Cardiac septum (tissue), 1 donor: ENCODE results near the gene ACSF2. TPM values are rescaled to one million over a fixed set of nuclear protein-coding genes. Genes with fewer than 3 reads are reported as not detected.

Experiments
- DNase-seq: peaks from one replicate; pipeline ENCODE4 v3.0.0-alpha.2; 2020; ENCODE audit warnings: low spot score
- intact Hi-C: fragments of 100-400 bp; cut with DNase I; formaldehyde crosslinking; loops from one replicate; pipeline ENCODE4 v1.14.0; 2022
- total RNA-seq: library from RNA; stranded (reverse); fragmentation: NEBNext Ultra II Directional; extraction: Animal tissue kit (Norgen Biotek cat#: 25700); gene quantifications from one replicate; pipeline ENCODE4 v1.2.1, GENCODE V29; 2021
- donor health status: DM: no; HTN: no; CAD: no.

ACSF2 gene
- total RNA-seq, 1 donor from 2014 or later = 9.6 TPM

DNA sequence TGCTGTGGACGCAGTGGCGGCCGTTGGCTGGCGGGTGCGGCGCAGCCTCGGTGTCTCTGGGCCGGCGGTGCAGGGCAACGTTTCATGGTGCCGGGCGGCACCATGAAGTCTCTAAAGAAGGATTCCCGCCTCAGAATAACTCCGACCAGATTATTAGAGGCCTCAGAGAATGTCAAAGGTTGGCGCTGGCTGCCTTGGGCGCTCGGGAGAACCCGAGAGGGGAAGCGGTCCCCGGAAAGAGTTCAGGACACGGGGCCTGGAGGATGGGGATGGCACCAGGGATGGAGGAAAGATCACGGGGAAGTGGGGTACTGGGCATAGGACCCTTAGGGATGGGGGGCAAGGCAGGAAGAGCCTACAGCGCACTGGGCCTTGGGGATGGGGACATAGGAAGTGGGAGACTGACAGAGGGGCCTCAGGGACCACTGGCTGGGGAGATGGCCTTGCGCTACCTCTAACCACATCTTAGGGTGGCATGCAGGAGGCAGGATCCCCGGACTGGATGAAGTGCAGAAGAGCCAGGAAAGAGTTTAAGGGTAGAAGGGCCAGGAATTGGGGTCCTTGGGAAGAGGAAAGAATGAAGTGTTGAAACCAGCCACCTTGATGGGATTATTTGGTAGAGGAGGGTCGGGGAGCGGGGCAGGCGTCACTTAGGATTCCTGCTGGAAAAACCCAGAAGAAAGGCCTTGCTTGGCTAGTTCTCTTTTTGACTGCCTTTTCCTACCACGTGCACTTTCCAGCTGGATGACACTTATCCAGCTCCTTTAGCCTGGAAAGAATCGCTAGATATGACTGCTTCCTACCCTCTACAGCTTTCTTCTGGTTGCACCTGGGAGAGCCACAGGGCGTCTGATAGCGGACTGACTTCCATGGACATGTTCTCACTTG is 82.8 kb downstream of the ACSF2 start:
- DNase-seq = no peak
- intact Hi-C loops = loop anchor here (5.0 kb wide), 1 partner anchor 33 kb away; no protein-coding TSS in a partner anchor

DNA sequence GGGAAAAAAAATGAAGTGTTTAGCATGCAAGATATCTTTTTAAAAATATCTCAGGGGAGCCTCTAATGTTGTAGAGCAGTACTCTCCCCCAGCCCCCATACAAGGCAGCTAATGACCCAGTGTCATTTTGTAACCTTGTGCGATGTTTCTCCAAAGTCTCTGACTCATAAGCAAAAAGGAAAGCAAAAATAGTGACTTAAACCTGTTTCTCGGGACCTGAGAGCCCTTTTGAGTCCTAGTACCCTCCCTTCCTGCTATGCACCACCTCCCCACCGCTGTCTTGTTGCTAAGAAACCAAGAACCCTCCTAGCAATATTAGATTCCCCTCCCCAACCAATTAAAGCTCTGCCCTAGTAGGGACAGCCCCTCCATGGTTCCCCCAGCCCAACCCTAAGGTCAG is 85.0 kb downstream of the ACSF2 start:
- DNase-seq = no peak
- intact Hi-C loops = no loop called here

DNA sequence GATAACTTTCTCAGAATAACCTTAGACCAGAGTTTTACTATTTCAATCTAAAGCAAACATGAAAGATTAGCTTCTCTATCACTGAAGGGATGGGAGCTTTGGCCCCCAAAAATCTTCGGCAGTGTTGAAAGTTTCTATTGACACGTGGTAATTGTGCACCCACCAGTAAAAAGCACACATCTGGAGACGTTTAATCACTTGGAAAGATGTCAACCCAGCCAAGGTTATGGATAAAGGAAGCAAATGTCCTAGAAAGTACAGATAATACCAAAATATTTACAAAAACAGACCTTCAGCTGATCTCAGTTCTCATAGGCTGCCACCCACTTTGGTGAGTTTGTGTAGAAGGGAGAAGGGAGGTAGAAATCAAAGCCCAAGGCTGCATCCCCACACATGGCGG is 87.5 kb downstream of the ACSF2 start:
- no peak for DNase-seq
- intact Hi-C loops = no loop called here

DNA sequence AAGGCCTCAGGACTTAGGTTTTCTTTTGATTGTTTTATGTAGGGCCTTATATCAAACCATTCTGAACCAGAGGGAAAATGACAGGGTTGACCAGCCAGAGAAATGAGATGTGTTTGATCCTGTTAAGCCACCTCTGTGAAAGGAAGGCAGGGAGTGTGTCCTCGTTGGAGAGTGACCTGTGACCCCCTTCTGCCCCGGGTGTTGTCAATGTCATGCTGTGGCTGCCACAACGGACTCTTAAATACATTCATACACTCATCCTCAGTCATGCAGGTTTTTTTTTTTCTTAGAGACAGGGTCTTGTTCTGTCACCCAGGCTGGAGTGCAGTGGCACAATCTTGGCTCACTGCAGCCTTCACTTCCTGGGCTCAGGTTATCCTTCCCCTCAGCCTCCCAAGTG is 88.4 kb downstream of the ACSF2 start:
- DNase-seq = no peak
- intact Hi-C loops = no loop called here

DNA sequence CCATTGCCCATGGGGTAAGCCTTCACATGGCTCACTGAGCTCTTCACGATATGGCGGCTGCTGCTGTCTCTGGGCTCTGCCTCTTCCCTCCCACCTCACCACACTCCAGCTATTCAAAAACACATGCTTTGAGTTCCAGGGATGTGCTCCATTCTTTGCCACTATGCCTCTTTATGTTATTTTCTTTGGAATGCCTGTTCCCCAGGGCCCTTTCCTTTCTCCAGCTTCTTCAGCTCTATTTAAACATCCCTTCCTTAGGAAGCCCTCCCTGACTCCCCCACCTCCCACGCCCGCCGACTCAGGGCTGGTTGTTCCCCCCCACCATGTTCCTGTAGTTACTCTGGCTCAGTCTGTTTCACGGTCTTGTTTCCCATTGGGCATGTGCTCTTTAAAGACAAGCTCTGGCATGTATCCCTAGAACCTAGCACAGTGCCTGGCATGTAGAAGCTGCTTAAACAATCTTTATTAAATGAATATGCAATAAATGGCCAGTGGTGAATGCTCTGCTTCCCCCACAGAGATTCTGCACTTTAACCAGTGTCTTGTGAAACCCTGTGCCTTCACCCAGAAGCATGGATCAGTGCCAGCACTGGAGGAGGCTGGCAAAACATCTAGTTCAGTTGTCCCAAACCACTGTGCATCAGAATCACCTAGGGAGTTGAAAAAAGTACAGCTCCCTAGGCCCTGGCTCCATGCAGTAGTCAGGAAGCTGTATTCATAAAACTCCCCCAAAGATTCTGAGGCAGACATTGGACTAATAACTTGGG is 89.1 kb downstream of the ACSF2 start:
- intact Hi-C loops = no loop called here
- DNase-seq = no peak

DNA sequence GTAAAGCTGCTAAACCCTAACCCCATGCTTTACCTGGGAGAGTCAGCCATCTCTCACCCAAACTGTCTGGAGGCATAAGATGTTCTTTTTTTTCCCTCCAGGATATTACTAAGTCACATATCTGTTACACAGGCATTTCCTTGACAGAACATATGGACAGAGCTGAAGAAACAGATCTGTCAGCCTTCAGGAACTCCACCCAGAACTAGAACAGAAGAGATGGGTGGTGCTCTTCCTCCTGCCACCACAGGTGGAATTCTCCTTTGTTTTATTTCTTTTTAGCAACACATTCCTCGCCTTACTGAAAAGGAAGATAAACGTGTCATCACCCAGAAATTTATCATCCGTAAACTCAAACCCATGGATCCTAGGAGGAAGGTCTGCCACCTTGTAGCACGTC is 91.0 kb downstream of the ACSF2 start:
- intact Hi-C loops = no loop called here

DNA sequence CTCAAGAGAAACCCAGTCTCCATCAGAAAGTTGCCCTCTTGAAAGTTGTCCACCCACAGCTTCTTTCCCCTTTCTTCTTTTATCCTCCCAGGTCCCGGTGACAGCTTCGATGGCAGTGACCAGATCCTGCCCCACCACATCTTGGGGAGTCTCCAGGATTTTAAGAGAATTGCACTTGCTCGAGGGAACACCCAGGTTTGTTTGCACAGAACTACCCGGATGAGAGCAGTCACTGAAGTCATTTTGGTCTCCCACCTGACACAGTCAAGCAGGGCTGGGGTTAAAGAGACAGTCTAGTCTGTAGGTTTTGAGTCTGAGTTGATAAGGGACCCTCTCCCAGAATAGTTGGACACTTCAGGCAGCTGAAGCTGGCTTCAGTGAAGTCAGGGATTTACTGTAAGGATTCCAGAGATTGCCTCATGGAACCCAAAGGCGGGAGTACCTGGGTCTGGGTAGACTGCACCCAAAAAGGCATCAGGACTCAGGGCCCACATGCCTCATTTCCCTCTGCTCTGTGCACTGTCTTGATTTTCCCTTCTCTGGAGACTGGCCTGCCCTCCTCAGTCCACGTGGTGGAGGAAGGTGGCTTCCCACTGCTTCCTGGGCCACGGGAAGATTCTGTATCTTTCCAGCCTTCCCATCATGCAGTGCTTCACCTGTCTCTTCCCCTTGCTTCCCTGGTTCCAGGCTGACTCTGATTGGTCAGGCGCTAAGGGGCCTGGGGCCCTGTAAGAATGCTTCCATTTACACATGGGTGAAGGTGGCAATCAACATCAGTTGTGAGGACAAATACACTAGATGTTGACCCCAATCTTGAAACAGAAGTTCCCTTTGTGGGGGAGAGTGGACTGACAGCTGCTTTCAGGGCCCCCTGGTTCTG is 91.7 kb downstream of the ACSF2 start:
- DNase-seq = no peak
- intact Hi-C loops = no loop called here

More for the DNA sequence above, 91.0 kb downstream of the ACSF2 start:
- no peak for DNase-seq

DNA sequence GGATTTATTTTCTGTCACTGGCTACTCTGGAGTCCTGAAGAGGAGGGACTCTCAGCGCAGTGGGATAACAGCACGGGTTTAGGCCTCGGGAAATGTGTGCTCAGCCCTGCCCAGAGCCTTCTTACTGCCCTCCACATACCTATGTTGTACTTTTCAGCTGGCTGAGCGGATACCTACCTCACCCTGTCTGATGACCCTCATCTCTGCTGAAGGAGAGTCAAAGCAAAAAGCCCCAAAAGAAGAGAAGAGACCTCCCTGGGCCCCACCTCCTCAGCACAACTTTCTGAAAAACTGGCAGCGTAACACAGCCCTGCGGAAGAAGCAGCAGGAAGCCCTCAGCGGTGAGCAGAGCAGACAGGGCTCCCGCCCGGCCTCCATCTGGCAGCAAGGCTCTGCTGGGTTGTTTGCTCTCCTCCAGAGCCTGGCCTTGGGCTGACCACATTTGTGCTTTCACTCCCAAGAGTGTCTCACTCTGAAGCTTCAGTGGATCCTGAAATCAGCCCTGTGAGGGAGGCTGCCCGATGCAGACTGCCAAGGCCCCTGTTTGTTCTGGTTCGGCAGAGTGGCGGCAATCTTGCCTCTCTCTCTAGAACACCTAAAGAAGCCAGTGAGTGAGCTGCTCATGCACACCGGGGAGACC is 92.5 kb downstream of the ACSF2 start:
- no peak for DNase-seq
- intact Hi-C loops = no loop called here

DNA sequence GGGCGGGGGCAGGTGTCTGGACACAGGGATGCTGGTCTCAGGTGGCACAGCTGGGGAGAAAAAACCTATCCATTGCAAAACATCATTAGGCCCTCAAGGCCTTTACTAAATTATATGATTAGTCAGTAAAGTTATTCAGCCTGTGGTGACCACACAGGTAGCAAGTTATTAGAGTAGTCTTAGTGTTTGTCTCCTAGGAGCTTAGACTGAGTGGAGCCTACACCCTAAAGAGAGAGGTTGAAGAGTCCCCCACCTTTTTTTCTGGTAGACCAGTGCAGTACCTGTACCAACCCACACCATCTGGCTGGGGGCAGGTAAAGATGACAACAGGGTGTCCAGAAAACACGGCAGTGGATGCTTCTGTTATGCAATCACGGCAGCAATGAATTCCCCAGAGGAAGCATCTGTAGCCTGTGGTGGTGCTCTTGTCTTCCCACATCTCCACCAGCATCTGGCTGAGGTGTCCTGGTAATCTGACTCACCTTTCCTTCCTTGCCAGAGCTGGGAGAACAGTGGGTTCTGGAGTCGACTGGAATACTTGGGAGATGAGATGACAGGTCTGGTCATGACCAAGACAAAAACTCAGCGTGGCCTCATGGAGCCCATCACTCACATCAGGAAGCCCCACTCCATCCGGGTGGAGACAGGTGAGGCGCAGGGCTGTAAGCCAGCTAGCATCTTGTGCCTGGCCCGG is 93.3 kb downstream of the ACSF2 start:
- intact Hi-C loops = no loop called here
- no peak for DNase-seq

DNA sequence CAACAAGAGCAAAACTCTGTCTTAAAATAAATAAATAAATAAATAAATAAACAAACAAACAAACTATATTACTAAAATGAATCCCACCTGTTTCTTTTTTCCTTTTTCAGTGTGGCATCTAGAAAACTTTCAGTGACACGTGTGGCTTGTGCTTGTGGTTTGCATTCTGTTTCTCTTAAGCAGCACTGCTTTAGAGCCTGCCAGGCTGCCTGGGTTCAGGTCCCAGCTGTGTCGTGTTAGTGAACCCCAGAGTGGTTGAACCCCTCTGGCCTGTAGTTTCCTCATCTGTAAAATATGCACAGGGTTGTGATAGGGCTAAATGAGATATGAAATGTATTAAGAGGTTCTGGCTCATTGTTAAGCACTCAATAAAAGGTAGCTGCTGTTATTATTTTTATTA is 94.5 kb downstream of the ACSF2 start:
- no peak for DNase-seq

DNA sequence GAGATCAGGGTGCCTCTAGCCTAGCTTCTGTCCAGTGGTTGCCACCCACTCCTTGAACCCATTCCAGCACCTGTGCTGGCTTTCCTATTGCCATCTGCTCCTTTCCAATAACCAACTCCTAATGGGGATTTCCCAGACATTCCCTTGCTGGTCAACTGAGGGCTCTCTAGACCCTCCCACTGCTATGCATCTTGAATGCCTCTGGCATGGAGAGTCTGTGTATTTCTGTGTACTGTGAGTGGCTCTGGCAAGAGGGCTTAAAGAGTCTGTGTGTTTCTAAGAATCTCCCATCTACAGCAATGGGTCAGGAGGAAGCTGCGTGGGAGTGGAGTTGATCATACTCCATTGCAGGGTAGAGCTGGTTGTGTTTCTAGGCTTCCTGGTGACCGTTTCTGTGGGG is 95.5 kb downstream of the ACSF2 start:
- no peak for DNase-seq
- intact Hi-C loops = no loop called here

More for the DNA sequence above, 94.5 kb downstream of the ACSF2 start:
- intact Hi-C loops = no loop called here

DNA sequence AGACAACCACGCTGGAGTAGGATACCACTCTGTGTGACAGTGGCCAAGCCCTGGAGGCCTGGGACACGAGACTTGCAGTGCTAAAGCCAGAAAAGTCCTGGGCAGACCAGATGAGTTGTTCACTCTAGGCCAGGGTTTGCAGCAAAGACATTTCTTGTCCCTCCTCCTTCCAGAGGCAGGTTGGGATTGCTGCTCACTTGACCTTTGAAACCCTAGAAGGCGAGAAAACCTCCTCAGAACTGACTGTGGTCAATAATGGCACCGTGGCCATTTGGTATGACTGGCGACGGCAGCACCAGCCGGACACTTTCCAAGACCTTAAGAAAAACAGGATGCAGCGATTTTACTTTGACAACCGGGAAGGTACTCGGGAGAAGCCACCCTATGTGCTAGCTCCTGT is 96.7 kb downstream of the ACSF2 start:
- intact Hi-C loops = no loop called here
- no peak for DNase-seq

DNA sequence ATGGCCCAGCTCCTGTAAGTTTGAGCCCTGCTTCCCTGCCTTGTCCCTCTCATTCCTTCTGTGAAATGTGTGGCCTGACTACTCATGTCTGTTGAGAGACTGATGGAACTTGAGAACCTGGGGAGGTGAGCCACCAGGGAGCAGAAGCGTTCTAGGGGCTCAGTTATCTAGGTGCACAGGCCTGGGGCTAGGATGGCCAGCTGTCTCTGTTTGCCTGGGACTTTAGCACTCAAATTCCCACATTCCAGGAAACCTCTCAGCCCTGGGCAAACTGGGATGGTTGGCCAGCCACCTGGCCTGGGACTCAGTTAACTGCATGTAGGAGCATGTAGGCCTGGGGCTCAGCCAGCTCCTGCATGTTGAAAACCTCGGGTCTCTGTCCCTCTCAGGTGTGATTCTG is 97.2 kb downstream of the ACSF2 start:
- no peak for DNase-seq
- intact Hi-C loops = no loop called here

Other genes starting within 250 kb of the ACSF2 start
- gene COL1A1, start 224.6 kb upstream of the ACSF2 start, total RNA-seq = 142 TPM
- gene TMEM92, start 151.8 kb upstream of the ACSF2 start, total RNA-seq = not detected
- gene XYLT2, start 80.1 kb upstream of the ACSF2 start, total RNA-seq = 10.8 TPM
- gene MRPL27, start 53.0 kb upstream of the ACSF2 start, total RNA-seq = 61.4 TPM
- gene EME1, start 53.0 kb upstream of the ACSF2 start, total RNA-seq = 0.35 TPM
- 32.9 TPM for gene LRRC59, start 28.7 kb upstream of the ACSF2 start, total RNA-seq
- 0.30 TPM for gene CHAD, start 42.7 kb downstream of the ACSF2 start, total RNA-seq
- gene RSAD1, start 52.6 kb downstream of the ACSF2 start, total RNA-seq = 35.4 TPM
- 0.13 TPM for gene MYCBPAP, start 82.2 kb downstream of the ACSF2 start, total RNA-seq
- gene EPN3, start 106.5 kb downstream of the ACSF2 start, total RNA-seq = 8.5 TPM
- 51.9 TPM for gene SPATA20, start 121.0 kb downstream of the ACSF2 start, total RNA-seq
- gene CACNA1G, start 134.5 kb downstream of the ACSF2 start, total RNA-seq = 0.13 TPM
- 1.9 TPM for gene ABCC3, start 208.7 kb downstream of the ACSF2 start, total RNA-seq